H9 (cell line): Measurements from ENCODE around the gene RELB. TPM values are rescaled to one million over a fixed set of nuclear protein-coding genes. Genes with fewer than 3 reads are reported as not detected.

ENCODE experiments used
- DNase-seq: peaks from one replicate; pipeline ENCODE4 v3.0.0-alpha.2; 2017
- H2AFZ ChIP-seq: one replicate; pipeline ENCODE4 v1.6.1; 2013; ENCODE audit warnings: mild to moderate bottlenecking, low read length, control low read depth, moderate library complexity
- H2AK5ac ChIP-seq: 2 replicates; pipeline ENCODE4 v1.6.1; 2013; ENCODE audit warnings: low read length, control low read depth, mixed read lengths; ENCODE audit not compliant: insufficient read length
- H2BK120ac ChIP-seq: one replicate; pipeline ENCODE4 v1.6.1; 2013; ENCODE audit warnings: low read depth, mild to moderate bottlenecking, low read length, control low read depth, inconsistent platforms; ENCODE audit not compliant: poor library complexity, severe bottlenecking
- H2BK12ac ChIP-seq: 2 replicates; pipeline ENCODE4 v1.6.1; 2013; ENCODE audit warnings: low read length, control low read depth, mixed read lengths, low read depth; ENCODE audit not compliant: insufficient read length
- H2BK15ac ChIP-seq: 2 replicates; pipeline ENCODE4 v1.6.1; 2013; ENCODE audit warnings: low read depth, low read length, control low read depth
- H2BK20ac ChIP-seq: one replicate; pipeline ENCODE4 v1.6.1; 2013; ENCODE audit warnings: low read depth, mild to moderate bottlenecking, low read length, control low read depth, inconsistent platforms; ENCODE audit not compliant: poor library complexity, severe bottlenecking
- H2BK5ac ChIP-seq: 2 replicates; pipeline ENCODE4 v1.6.1; 2013; ENCODE audit warnings: low read length, control low read depth, mixed read lengths; ENCODE audit not compliant: insufficient read length
- H3K14ac ChIP-seq: 2 replicates; pipeline ENCODE4 v1.6.1; 2013; ENCODE audit warnings: low read length, control low read depth; ENCODE audit not compliant: insufficient read depth
- H3K18ac ChIP-seq: 2 replicates; pipeline ENCODE4 v1.6.1; 2013; ENCODE audit warnings: low read depth, mild to moderate bottlenecking, mixed read lengths, low read length, control low read depth; ENCODE audit not compliant: insufficient read length
- H3K23ac ChIP-seq: 2 replicates; pipeline ENCODE4 v1.6.1; 2013; ENCODE audit warnings: low read length, control low read depth, mixed read lengths, low read depth; ENCODE audit not compliant: insufficient read length
- H3K23me2 ChIP-seq: 2 replicates; pipeline ENCODE4 v1.6.1; 2013; ENCODE audit warnings: low read depth, mild to moderate bottlenecking, mixed read lengths, low read length, control low read depth; ENCODE audit not compliant: insufficient read length, poor library complexity, severe bottlenecking
- H3K27ac ChIP-seq: 2 replicates; pipeline ENCODE4 v1.5.1; 2013; ENCODE audit warnings: low read length, control low read depth, mixed read lengths, low read depth; ENCODE audit not compliant: insufficient read length
- H3K27me3 ChIP-seq: 2 replicates; pipeline ENCODE4 v1.6.1; 2013; ENCODE audit warnings: low read length, control low read depth, inconsistent platforms; ENCODE audit not compliant: insufficient read depth
- H3K4ac ChIP-seq: 2 replicates; pipeline ENCODE4 v1.6.1; 2013; ENCODE audit warnings: low read depth, mild to moderate bottlenecking, control low read depth, inconsistent platforms, low read length, moderate library complexity
- H3K4me1 ChIP-seq: 2 replicates; pipeline ENCODE4 v1.6.1; 2013; ENCODE audit warnings: low read length, control low read depth, inconsistent platforms; ENCODE audit not compliant: insufficient read depth
- H3K4me2 ChIP-seq: 2 replicates; pipeline ENCODE4 v1.6.1; 2013; ENCODE audit warnings: low read length, control low read depth, mixed read lengths; ENCODE audit not compliant: insufficient read length, insufficient read depth
- H3K56ac ChIP-seq: 2 replicates; pipeline ENCODE4 v1.6.1; 2013; ENCODE audit warnings: low read depth, mild to moderate bottlenecking, mixed read lengths, low read length, control low read depth; ENCODE audit not compliant: insufficient read length
- H3K79me1 ChIP-seq: 2 replicates; pipeline ENCODE4 v1.6.1; 2013; ENCODE audit warnings: low read depth, mild to moderate bottlenecking, moderate library complexity, low read length, control low read depth, inconsistent platforms; ENCODE audit not compliant: insufficient read depth, poor library complexity, severe bottlenecking
- H3K79me2 ChIP-seq: 2 replicates; pipeline ENCODE4 v1.6.1; 2013; ENCODE audit warnings: low read length, control low read depth, inconsistent platforms; ENCODE audit not compliant: insufficient read depth
- H3K9ac ChIP-seq: 2 replicates; pipeline ENCODE4 v1.6.1; 2013; ENCODE audit warnings: low read length, control low read depth, mixed read lengths; ENCODE audit not compliant: insufficient read length; ENCODE audit errors: extremely low read depth
- H3K9me3 ChIP-seq: one replicate; pipeline ENCODE4 v1.6.1; 2013; ENCODE audit warnings: low read depth, low read length, inconsistent platforms; ENCODE audit not compliant: control insufficient read depth
- H3T11ph ChIP-seq: one replicate; pipeline ENCODE4 v1.6.1; 2013; ENCODE audit warnings: mild to moderate bottlenecking, low read length, control low read depth, inconsistent platforms
- H4K20me1 ChIP-seq: one replicate; pipeline ENCODE4 v1.6.1; 2013; ENCODE audit not compliant: control insufficient read depth, insufficient read length, insufficient read depth
- H4K5ac ChIP-seq: 2 replicates; pipeline ENCODE4 v1.6.1; 2013; ENCODE audit warnings: low read depth, mild to moderate bottlenecking, mixed read lengths, low read length, control low read depth; ENCODE audit not compliant: insufficient read length
- H4K8ac ChIP-seq: replicated peaks from 2 replicates; pipeline ENCODE4 v1.6.1; 2013; ENCODE audit warnings: low read length, control low read depth, mixed read lengths, low read depth; ENCODE audit not compliant: insufficient read length
- H4K91ac ChIP-seq: 2 replicates; pipeline ENCODE4 v1.6.1; 2013; ENCODE audit warnings: low read depth, mild to moderate bottlenecking, moderate library complexity, mixed read lengths, low read length, control low read depth; ENCODE audit not compliant: insufficient read length
- H3K27ac Mint-ChIP-seq, 3 experiments: 2 replicates in 2 of 3; 3 replicates in 1 of 3; pipeline ENCODE4 v1.8.0; 2020 to 2021; ENCODE audit warnings: mixed read lengths in 3 of 3, mild to moderate bottlenecking in 1 of 3, moderate library complexity in 1 of 3
- H3K27me3 Mint-ChIP-seq: 2 replicates; pipeline ENCODE4 v1.8.0; 2021; ENCODE audit warnings: low read depth, mild to moderate bottlenecking, moderate library complexity, mixed read lengths
- H3K36me3 Mint-ChIP-seq, 3 experiments: 2 replicates in 2 of 3; 3 replicates in 1 of 3; pipeline ENCODE4 v1.8.0; 2020 to 2021; ENCODE audit warnings: low read depth in 3 of 3, mixed read lengths in 3 of 3; ENCODE audit not compliant: insufficient read depth in 1 of 3
- H3K4me1 Mint-ChIP-seq, 2 experiments: 2 replicates each; pipeline ENCODE4 v1.8.0; 2020; ENCODE audit warnings: mixed read lengths in 2 of 2
- H3K4me3 Mint-ChIP-seq, 2 experiments: 2 replicates in 1 of 2; 3 replicates in 1 of 2; pipeline ENCODE4 v1.8.0; 2020 to 2021; ENCODE audit warnings: mild to moderate bottlenecking in 2 of 2, mixed read lengths in 2 of 2, moderate library complexity in 1 of 2
- H3K9me3 Mint-ChIP-seq, 2 experiments: 2 replicates in 1 of 2; 3 replicates in 1 of 2; pipeline ENCODE4 v1.8.0; 2020; ENCODE audit warnings: mild to moderate bottlenecking in 2 of 2, mixed read lengths in 2 of 2, moderate library complexity in 1 of 2
- WGBS: extraction: QIAGEN DNeasy Blood & Tissue Kit; methylation state at CpG from one replicate; pipeline ENCODE4 v1.1.7; 2013; ENCODE audit warnings: missing lambda C conversion rate, low lambda C conversion rate, mixed read lengths; ENCODE audit not compliant: insufficient read length; ENCODE audit errors: extremely low coverage; 5-methylcytosine and 5-hydroxymethylcytosine counted together
- total RNA-seq: library from RNA; stranded (reverse); gene quantifications from 2 replicates; pipeline ENCODE4 v1.2.1, GENCODE V29; 2021
- TF ChIP-seq, protein P1 (sequence below): fragments of 200-600 bp; sonication (generic); conservative IDR thresholded peaks from 3 replicates; pipeline ENCODE4 v1.8.0; 2021; ENCODE audit warnings: antibody characterized with exemption, mild to moderate bottlenecking

The RELB gene
- total RNA-seq, 1 experiment from 2014 or later, result 13.7 TPM

DNA sequence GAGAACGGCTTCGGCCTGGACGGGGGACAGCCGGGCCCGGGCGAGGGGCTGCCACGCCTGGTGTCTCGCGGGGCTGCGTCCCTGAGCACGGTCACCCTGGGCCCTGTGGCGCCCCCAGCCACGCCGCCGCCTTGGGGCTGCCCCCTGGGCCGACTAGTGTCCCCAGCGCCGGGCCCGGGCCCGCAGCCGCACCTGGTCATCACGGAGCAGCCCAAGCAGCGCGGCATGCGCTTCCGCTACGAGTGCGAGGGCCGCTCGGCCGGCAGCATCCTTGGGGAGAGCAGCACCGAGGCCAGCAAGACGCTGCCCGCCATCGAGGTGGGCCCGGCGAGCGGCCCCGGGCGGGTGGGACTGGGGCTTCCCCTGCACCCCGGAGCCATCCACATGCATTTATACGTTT lies 10.7 kb downstream of the RELB start:
- no peak overlapping the region for H2BK20ac ChIP-seq
- H4K20me1 ChIP-seq, result no peaks in the 10 kb centered on the region
- Mint-ChIP-seq H3K4me1 (0 out of 4 replicates have a peak, but pooled peaks cover 0 to 2% of the 10 kb centered on the region in 2 experiments), H3K27me3 (no peaks in the 10 kb centered on the region), H3K36me3 (peaks cover 0 to 3% (median 2%) of the 10 kb centered on the region in 3 experiments; a peak in 2 of 7 replicates), H3K27ac (no peak overlapping the region), H3K4me3 (no peak overlapping the region), H3K9me3 (no peaks in the 10 kb centered on the region)
- H4K91ac ChIP-seq, result no peak overlapping the region
- no peak overlapping the region for H2AK5ac ChIP-seq
- H3K9ac ChIP-seq, result no peak overlapping the region
- H3K4me2 ChIP-seq, result no peak overlapping the region
- H3K9me3 ChIP-seq, result no peaks in the 10 kb centered on the region
- no peak overlapping the region for H2BK15ac ChIP-seq
- no peak overlapping the region for H2AFZ ChIP-seq
- H2BK120ac ChIP-seq, result no peak overlapping the region
- H3K79me1 ChIP-seq, result no peaks in the 10 kb centered on the region
- H3K18ac ChIP-seq, result no peak overlapping the region
- no peak overlapping the region for H4K8ac ChIP-seq
- H3K56ac ChIP-seq, result no peak overlapping the region
- H3K23me2 ChIP-seq, result no peaks in the 10 kb centered on the region
- H3K4me1 ChIP-seq, result no peaks in the 10 kb centered on the region
- DNase-seq, result no peak
- H3K4ac ChIP-seq, result no peak overlapping the region
- no peak overlapping the region for H3T11ph ChIP-seq
- no CpG with 5 or more reads among the region's 42 CpGs for WGBS
- no peak overlapping the region for H3K14ac ChIP-seq
- no peak overlapping the region for H2BK12ac ChIP-seq
- H2BK5ac ChIP-seq, result no peak overlapping the region
- no peak overlapping the region for H3K23ac ChIP-seq
- H3K27me3 ChIP-seq, result no peaks in the 10 kb centered on the region
- H3K79me2 ChIP-seq, result no peaks in the 10 kb centered on the region
- no peak overlapping the region for H4K5ac ChIP-seq
- TF ChIP-seq, protein P1, sequence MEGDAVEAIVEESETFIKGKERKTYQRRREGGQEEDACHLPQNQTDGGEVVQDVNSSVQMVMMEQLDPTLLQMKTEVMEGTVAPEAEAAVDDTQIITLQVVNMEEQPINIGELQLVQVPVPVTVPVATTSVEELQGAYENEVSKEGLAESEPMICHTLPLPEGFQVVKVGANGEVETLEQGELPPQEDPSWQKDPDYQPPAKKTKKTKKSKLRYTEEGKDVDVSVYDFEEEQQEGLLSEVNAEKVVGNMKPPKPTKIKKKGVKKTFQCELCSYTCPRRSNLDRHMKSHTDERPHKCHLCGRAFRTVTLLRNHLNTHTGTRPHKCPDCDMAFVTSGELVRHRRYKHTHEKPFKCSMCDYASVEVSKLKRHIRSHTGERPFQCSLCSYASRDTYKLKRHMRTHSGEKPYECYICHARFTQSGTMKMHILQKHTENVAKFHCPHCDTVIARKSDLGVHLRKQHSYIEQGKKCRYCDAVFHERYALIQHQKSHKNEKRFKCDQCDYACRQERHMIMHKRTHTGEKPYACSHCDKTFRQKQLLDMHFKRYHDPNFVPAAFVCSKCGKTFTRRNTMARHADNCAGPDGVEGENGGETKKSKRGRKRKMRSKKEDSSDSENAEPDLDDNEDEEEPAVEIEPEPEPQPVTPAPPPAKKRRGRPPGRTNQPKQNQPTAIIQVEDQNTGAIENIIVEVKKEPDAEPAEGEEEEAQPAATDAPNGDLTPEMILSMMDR, result no peak
- no peak overlapping the region for H3K27ac ChIP-seq
